A549 (cell line): ENCODE measurements around the gene SDC1.

Experiments used
- CTCF ChIP-seq: fragments of >200 bp; sonication (Bioruptor Twin); formaldehyde crosslinking; IDR thresholded peaks from 3 replicates; pipeline ENCODE4 v1.5.1; 2016
- MAFK ChIP-seq: fragments of 450-650 bp; IDR thresholded peaks from 2 replicates; pipeline ENCODE4 v1.6.1; 2014; ENCODE audit not compliant: partially characterized antibody
- MYC ChIP-seq: IDR thresholded peaks from 2 replicates; pipeline ENCODE4 v1.6.1; 2012; ENCODE audit warnings: mild to moderate bottlenecking, inconsistent platforms, low read length, improper control_type of control experiment, borderline replicate concordance
- POLR2A ChIP-seq: IDR thresholded peaks from 2 replicates; pipeline ENCODE4 v1.6.1; 2012; ENCODE audit warnings: mild to moderate bottlenecking, low read length
- REST ChIP-seq: fragments of 200-600 bp; sonication (generic); IDR thresholded peaks from 2 replicates; pipeline ENCODE4 v1.6.1; 2016; ENCODE audit warnings: antibody characterized with exemption, mild to moderate bottlenecking, moderate library complexity
- RNF2 ChIP-seq: fragments of 200-600 bp; sonication (generic); IDR thresholded peaks from 2 replicates; pipeline ENCODE4 v1.6.1; 2016; ENCODE audit warnings: low read depth, mild to moderate bottlenecking, antibody characterized with exemption, moderate library complexity, borderline replicate concordance

- no peak for TF ChIP-seq REST
- TF ChIP-seq POLR2A, result no peak
- no peak for TF ChIP-seq RNF2
- no peak for TF ChIP-seq CTCF
- TF ChIP-seq MYC, result no peak
- TF ChIP-seq MAFK, result no peak
Measured at GRCh38 chr2:20211860-20212458, 13.0 kb downstream of the SDC1 start.
